ENCODE measurements around the gene GPR55. TPM values are rescaled to one million over a fixed set of nuclear protein-coding genes. Genes with fewer than 3 reads are reported as not detected.
A peak's percentile ranks its signal among the peaks of the same experiment; 100 is the strongest.
"Not testable (repeated sequence)": the region's sequence is repeated elsewhere in the genome, so short reads cannot be mapped to it uniquely, and the experiment has no call there.

GPR55 gene
- polyA plus RNA-seq (2013, experiment 1 of 2; ENCODE audit: insufficient read length): not detected
- polyA plus RNA-seq (2013, experiment 2 of 2; ENCODE audit: insufficient read length): not detected

GRCh38 chr2:230924470-230925341, at the start of gene GPR55:
TSS of gene GPR55 (minus strand) at chr2:230925242. CDS start at chr2:230910962, 14,280 bp downstream.
- no peak for DNase-seq

GRCh38 chr2:230974096-230974913, 49.3 kb upstream of the GPR55 start:
- DNase-seq: peak; percentile 59

- no peak for DNase-seq
Observed at GRCh38 chr2:230972046-230972445, 47.0 kb upstream of the GPR55 start.

GRCh38 chr2:230969659-230970015, 44.6 kb upstream of the GPR55 start:
- DNase-seq: no peak

GRCh38 chr2:230968921-230969658, 44.0 kb upstream of the GPR55 start:
- no peak for DNase-seq

- not testable (repeated sequence) for DNase-seq
Observed at GRCh38 chr2:230968314-230968713, 43.3 kb upstream of the GPR55 start.

GRCh38 chr2:230967113-230967512, 42.1 kb upstream of the GPR55 start:
- DNase-seq: no peak

GRCh38 chr2:230964136-230964730, 39.2 kb upstream of the GPR55 start:
- DNase-seq: no peak

- DNase-seq: peak; percentile 32
Observed at GRCh38 chr2:230961091-230961491, 36.0 kb upstream of the GPR55 start.

- no peak for DNase-seq
Observed at GRCh38 chr2:230960026-230960425, 35.0 kb upstream of the GPR55 start.

- no peak for DNase-seq
Observed at GRCh38 chr2:230958820-230959756, 34.0 kb upstream of the GPR55 start.

- no peak for DNase-seq
Observed at GRCh38 chr2:230957756-230958391, 32.8 kb upstream of the GPR55 start.

- peak; percentile 38 for DNase-seq
Observed at GRCh38 chr2:230956827-230957755, 32.0 kb upstream of the GPR55 start.

- no peak for DNase-seq
Observed at GRCh38 chr2:230955163-230955737, 30.2 kb upstream of the GPR55 start.

GRCh38 chr2:230954746-230955145, 29.7 kb upstream of the GPR55 start:
- DNase-seq: no peak

GRCh38 chr2:230953845-230954244, 28.8 kb upstream of the GPR55 start:
- DNase-seq: no peak

- DNase-seq: no peak
Observed at GRCh38 chr2:230952226-230952956, 27.3 kb upstream of the GPR55 start.

- DNase-seq: no peak
Observed at GRCh38 chr2:230951396-230951795, 26.4 kb upstream of the GPR55 start.
